22Rv1 (cell line): Measurements from ENCODE around the gene DLL4.

Source experiments
- H3K27ac ChIP-seq: fragments of 450-650 bp; 2 replicates; pipeline ENCODE4 v1.5.1; 2017
- CTCF ChIP-seq: fragments of 450-650 bp; IDR thresholded peaks from 2 replicates; pipeline ENCODE4 v1.5.1; 2017; ENCODE audit warnings: mild to moderate bottlenecking
- ZFX ChIP-seq: fragments of 450-650 bp; IDR thresholded peaks from 2 replicates; pipeline ENCODE4 v1.6.1; 2017; ENCODE audit warnings: antibody characterized with exemption, borderline replicate concordance

DLL4 gene

GRCh38 chr15:40909662-40910630 lies 19.2 kb upstream of the DLL4 start:
- TF ChIP-seq CTCF (no peak), ZFX (no peak)

GRCh38 chr15:40911141-40911540 lies 18.0 kb upstream of the DLL4 start:
- TF ChIP-seq CTCF (no peak), ZFX (no peak)
- H3K27ac ChIP-seq = no peak overlapping the region

More at GRCh38 chr15:40909662-40910630, 19.2 kb upstream of the DLL4 start:
- no peak overlapping the region for H3K27ac ChIP-seq

- no peak overlapping the region for H3K27ac ChIP-seq
- TF ChIP-seq CTCF (no peak), ZFX (no peak)
These were observed 17.4 kb upstream of the DLL4 start for GRCh38 chr15:40911693-40912092.

- no peak for TF ChIP-seq CTCF
- TF ChIP-seq ZFX = no peak
- H3K27ac ChIP-seq = no peak overlapping the region
These were observed 16.7 kb upstream of the DLL4 start for GRCh38 chr15:40912478-40912877.

DNA sequence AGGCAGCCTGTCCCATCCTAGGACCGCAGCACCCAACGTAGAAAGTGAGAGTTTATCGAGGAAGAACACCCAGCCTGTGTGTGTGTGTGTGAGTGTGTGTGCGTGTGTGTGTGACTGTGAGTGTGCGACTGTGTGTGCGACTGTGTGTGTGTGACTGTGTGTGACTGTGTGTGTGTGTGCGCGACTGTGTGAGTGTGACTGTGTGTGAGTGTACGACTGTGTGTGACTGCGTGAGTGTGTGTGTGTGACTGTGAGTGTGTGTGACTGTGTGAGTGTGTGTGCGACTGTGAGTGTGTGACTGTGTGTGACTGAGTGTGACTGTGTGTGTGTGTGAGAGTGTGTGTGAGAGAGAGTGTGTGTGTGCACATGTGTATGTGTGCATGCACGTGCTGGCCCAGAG lies 15.1 kb upstream of the DLL4 start:
- no peak overlapping the region for H3K27ac ChIP-seq
- TF ChIP-seq CTCF = no peak
- TF ChIP-seq ZFX = no peak

DNA sequence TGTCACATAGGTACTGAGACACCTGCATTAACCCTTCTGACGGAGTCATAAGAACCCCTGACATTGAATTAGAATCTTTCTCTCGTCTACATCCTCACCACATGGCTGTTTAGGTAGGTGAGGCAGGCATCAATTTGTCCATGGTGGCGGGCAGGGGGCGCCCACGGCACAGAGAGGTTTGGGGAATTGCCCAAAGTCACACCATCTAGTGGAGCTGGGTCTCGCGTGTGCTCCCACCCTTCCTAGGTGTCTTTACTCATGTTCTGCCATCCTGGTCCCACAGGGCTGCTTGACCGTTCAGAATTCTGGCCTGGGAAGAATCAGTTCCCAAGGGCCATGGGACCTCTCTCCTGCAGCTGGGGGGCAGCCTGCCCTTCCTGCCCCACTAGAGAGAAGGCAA lies 14.7 kb upstream of the DLL4 start:
- TF ChIP-seq CTCF = peak; percentile 20
- TF ChIP-seq ZFX = no peak
- no peak overlapping the region for H3K27ac ChIP-seq

DNA sequence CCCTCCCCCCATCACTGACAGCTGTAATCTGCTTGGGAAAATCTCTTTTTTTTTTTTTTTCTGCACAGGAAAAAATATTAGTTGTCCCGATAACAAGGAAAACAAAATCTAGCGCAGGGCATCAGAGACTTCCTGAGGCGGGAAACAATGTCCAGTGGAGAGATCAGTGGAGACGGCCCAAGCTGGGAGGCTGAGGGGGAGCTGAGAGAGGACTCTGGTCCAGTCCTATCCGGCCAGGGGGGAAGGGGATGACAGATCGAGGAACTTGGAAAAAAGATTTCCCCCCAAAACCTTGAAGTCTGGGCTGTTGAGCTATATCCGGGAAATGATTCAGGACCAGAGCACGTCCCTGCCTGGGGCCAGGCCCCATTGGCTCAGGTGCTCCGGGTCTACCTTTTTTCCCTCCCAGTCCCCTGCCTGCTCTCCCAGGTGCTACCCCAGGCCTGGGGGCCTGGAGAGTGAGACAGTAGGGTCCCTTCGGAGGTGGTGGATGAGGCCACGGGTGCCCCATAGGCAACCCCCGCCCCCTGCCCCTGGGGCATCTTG lies 14.0 kb upstream of the DLL4 start:
- TF ChIP-seq ZFX = no peak
- no peak for TF ChIP-seq CTCF
- no peak overlapping the region for H3K27ac ChIP-seq
